NCI-H460 (cell line): ENCODE measurements around the gene DHDDS. TPM values are rescaled to one million over a fixed set of nuclear protein-coding genes. Genes with fewer than 3 reads are reported as not detected.
"Not testable (repeated sequence)": the region's sequence is repeated elsewhere in the genome, so short reads cannot be mapped to it uniquely, and the experiment has no call there.

Experiments
- DNase-seq: peaks from one replicate; pipeline ENCODE4 v3.0.0-alpha.2; 2016; ENCODE audit warnings: low read depth; ENCODE audit errors: extremely low read depth
- polyA plus RNA-seq: library from polyadenylated mRNA; depleted of rRNA; stranded (reverse); fragments of >200 nt; gene quantifications from 2 replicates; pipeline ENCODE4 v1.2.3, GENCODE V29; 2014; cell fraction: nucleus; rRNA removed
- total RNA-seq: library from RNA; depleted of rRNA; stranded (reverse); fragments of >200 nt; shearing (Covaris generic); gene quantifications from 2 replicates; pipeline ENCODE4 v1.2.3, GENCODE V29; 2014; rRNA removed

DHDDS gene, protein sequence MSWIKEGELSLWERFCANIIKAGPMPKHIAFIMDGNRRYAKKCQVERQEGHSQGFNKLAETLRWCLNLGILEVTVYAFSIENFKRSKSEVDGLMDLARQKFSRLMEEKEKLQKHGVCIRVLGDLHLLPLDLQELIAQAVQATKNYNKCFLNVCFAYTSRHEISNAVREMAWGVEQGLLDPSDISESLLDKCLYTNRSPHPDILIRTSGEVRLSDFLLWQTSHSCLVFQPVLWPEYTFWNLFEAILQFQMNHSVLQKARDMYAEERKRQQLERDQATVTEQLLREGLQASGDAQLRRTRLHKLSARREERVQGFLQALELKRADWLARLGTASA
- total RNA-seq, result 20.3 and 24.9 TPM in 2 replicates
- polyA plus RNA-seq, result 14.8 and 29.6 TPM in 2 replicates

- peak; percentile 92 for DNase-seq
Measured at GRCh38 chr1:26431979-26432695, at the start of gene DHDDS. Gene DHDDS, plus strand, starts transcription at chr1:26432321. Its CDS starts 625 bp downstream, at chr1:26432946.

GRCh38 chr1:26384076-26384475 is 48.0 kb upstream of the DHDDS start:
- no peak for DNase-seq

GRCh38 chr1:26385063-26385462 is 47.1 kb upstream of the DHDDS start:
- DNase-seq, result not testable (repeated sequence)

- DNase-seq, result no peak
Measured at GRCh38 chr1:26387447-26387846, 44.7 kb upstream of the DHDDS start.

- no peak for DNase-seq
Measured at GRCh38 chr1:26388791-26389445, 43.2 kb upstream of the DHDDS start.

- no peak for DNase-seq
Measured at GRCh38 chr1:26389604-26390247, 42.4 kb upstream of the DHDDS start.

DNA sequence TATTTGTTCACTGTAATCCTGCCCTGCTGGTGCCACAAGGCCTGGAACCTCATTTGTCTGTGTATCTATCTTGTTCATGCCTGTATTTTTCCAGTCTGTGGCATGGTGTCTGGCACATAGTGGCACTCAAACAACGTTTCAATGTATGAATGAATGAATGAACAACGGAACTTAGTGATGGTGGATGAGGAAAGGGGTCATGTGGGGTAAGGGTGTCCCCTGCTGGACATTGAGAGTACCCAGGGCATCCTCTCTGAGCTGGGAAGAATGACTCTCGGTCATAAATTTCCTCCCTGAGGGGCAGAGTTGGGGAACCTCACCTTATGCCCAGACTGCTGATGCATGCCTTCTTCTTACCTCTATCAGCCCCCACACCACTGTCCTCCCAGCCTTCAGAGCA is 40.7 kb upstream of the DHDDS start:
- DNase-seq, result peak; percentile 29

GRCh38 chr1:26395754-26396153 is 36.4 kb upstream of the DHDDS start:
- DNase-seq, result no peak

DNA sequence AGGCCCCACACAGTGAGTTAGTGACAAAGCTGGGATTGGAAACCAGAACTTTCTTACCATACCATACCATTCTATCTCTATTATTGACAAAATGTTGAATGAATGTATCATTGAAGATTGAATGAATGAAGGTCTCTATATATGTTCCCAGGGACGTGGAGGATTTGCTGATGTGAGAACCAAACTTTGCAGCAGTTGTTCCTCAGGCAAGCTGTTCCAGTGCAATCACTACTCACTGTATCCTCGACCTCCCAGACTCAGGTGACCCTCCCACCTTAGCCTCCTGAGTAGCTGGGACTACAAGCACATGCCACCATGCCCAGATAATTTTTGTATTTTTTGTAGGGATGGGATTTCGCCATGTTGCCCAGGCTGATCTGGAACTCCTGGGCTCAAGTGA is 33.1 kb upstream of the DHDDS start:
- DNase-seq, result no peak

DNA sequence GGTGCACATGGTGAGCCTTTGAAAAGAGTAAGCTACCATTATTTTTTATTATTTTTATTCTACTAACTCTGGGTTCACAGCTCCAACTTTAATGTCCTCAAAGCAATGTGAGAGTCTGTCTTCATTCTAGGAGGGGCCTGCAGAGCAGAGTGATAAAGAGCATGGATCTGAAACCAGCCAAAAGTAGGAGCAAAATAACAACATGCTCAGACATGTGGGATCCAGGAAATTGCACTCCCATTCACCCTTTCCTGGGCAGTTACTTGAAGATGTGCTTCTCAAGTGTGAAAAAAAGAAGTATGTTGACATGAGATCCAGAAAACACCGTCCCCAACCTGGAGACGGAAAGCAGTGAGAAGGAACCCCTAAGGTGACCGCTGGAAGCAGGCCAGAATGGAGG is 30.2 kb upstream of the DHDDS start:
- DNase-seq, result no peak

DNA sequence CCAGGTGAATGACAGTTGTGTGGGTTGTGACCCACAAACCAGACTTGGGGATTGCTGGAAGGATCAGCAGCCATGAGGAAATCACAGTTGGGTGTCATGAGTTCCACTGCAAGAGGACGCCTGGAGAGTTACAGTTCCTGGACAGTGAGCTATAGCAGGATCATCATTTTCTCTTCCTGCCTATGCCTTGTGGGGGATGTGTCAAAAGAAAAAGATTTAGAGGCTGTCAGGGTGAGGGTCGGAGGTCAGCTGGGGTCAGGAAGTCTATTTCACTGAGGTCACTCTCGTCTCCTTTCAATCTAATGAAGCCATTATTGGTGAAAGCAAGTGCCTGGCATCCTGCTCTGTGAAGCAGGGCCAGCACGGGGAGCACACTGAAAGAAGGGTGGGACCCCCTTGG is 28.5 kb upstream of the DHDDS start:
- DNase-seq, result no peak

DNA sequence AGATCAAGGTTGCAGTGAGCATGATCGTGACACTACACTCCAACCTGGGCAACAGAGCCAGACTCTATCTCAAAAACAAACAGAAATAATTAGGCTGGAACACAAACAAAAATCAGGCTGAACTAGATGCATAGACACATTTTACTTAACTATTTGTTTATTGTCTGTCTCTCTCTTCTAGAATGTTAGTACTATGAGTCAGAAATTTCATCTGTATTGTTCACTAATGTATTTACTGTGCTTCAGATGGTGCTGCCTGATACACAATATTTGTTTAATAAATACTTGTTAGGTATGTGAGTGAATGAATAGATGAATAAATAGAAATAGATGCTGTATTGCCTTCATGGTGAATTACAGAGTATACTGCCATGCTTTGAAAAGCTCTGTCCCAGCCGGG is 27.5 kb upstream of the DHDDS start:
- DNase-seq, result no peak

DNA sequence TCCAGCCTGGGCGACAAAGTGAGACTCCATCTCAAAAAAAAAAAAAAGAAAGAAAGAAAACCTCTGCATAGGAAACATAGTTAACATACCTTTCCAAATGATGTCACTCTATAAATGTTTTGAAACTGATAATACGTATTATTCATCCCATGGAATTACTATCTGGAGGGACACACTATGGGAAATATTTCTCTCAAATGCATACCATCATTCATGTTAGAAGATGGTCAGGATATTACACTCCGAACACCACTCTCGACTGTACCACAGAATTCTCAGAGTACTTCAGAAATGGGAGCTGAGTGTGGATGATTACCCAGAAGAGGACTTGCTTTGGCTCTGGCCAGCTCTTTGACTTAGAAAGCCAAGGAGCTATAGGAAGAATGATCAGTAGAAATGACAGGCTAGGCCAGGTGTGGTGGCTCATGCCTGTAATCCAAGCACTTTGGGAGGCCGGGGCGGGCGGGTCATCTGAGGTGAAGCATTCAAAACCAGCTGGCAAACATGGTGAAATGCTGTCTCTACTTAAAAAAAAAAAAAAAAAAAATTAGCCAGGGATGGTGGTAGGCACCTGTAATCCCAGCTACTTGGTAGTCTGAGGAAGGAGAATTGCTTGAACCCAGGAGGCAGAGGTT is 26.7 kb upstream of the DHDDS start:
- no peak for DNase-seq

- peak; percentile 48 for DNase-seq
Measured at GRCh38 chr1:26408604-26409003, 23.5 kb upstream of the DHDDS start.

DNA sequence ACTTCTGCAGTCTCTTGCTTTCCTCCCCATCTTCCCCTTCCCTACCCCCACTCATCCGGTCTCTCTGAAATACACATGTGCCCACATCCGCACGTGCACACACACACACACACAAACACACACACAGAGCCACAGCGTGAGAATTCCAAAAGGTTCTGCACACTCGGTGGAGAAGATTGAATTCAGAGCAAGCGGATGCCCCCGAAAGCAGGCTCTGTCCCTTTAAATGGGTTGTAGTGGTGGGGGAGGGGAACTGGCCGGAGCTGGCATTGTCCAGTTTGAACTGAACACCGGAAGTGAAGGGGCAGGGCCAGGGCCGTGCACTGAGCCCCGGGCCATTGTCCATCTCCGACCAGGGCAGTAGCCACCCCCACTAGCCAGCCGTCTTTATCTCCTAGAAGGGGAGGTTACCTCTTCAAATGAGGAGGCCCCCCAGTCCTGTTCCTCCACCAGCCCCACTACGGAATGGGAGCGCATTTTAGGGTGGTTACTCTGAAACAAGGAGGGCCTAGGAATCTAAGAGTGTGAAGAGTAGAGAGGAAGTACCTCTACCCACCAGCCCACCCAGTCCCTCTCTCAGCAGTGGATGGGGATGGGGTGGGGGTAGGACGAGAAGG is 22.8 kb upstream of the DHDDS start:
- DNase-seq, result no peak

DNA sequence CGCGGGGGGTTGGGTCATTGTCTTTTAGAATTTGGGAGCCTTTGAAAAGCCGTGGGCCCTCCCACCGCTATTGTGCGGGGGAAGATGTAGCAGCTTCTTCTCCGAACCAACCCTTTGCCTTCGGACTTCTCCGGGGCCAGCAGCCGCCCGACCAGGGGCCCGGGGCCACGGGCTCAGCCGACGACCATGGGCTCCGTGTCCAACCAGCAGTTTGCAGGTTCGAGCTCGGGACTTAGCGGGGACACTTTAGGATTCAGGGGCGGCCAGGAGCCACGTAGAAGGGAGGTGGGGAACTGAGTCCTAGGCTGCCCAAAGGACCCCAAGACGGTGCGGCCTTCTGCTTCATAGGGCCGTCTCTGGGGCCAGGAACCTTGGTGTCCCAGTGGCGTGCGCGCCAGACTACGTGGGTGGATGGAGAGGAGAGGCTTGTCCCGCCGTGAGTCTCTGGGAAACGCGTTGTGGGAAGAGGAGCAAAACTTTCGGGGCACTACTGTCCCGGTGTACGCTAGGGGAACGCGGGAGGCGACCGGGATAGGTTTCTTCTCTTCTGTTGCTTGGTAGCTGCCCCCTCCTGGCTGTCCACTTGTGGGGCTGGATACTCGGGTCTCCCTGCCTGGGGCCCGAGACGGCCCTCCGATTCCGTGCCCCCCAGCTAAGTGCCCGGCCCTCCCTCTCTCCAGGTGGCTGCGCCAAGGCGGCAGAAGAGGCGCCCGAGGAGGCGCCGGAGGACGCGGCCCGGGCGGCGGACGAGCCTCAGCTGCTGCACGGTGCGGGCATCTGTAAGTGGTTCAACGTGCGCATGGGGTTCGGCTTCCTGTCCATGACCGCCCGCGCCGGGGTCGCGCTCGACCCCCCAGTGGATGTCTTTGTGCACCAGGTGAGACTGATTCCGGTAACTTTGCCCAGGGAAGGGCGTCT is 21.2 kb upstream of the DHDDS start, which contains the start of gene LIN28A:
TSS of gene LIN28A (plus strand) at position 112 of the 918 bp plus-strand sequence. CDS start at position 187, 75 bp downstream.
- no peak for DNase-seq

GRCh38 chr1:26411624-26412074 is 20.5 kb upstream of the DHDDS start:
- no peak for DNase-seq

DNA sequence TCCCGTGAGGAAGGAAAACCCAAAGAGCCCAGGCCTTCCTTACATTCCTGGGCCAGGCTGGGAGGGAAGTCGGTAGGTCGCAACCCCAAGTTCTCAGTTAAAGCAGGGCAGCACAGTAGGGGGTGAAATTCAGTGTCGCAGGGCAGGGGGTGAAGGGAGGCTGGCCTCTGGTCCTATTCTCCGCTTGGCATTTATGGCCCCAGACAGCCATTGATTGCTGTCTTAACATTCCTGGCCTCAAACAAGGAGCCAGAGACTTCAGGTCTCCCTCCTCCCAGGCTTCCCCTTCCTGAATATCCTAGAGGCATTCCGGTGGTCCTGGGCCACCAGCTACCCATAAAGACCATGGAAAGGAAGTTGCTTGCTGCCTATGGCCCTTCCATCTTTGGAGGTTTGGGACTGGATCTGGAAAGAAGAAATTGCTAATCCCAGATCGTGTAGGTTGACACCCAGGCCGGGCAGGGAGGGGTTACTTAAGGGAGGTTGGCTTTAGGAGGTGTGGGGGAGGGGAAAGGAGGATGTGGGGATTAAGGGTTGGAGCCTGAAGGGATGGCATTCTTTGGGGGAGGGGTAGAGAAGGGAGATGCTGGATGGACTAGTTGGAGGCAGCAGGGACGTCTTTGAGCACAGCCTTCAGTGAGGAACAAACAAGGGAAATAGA is 19.8 kb upstream of the DHDDS start:
- no peak for DNase-seq
